Endothelial cell of hepatic sinusoid (primary cell): ENCODE data around the gene ATP8A1.

Experiments used
- in situ Hi-C: cut with HindIII; loops from 2 replicates; pipeline ENCODE4 v1.10.0; 2017; ENCODE audit warnings: low sequenced_read_pairs

Gene ATP8A1

DNA sequence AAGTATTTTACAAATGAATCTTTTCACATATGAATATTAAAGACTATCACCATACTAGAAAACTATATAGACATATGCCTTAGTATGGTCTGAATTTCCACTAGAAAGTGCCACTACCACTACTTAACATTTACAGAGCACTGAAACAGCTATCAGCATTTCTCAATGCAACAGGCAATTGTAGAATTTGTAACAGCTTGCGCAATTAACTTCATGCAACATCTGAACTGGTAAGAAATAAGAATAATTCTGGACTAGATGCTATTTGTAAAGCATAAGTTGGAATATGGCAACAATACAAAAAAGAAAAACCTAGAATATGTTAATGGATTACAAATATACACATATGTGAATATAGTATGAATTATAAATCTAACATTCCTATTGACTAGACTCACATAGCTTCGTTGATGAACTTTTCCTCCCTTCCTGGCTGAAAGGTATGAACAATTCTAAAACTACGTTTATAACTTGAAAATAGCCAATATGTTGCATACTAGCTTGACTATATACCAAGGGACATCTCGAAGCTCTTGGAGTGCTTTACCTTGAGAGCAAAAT lies 82.0 kb downstream of the ATP8A1 start:
- in situ Hi-C loops, result no loop called here

DNA sequence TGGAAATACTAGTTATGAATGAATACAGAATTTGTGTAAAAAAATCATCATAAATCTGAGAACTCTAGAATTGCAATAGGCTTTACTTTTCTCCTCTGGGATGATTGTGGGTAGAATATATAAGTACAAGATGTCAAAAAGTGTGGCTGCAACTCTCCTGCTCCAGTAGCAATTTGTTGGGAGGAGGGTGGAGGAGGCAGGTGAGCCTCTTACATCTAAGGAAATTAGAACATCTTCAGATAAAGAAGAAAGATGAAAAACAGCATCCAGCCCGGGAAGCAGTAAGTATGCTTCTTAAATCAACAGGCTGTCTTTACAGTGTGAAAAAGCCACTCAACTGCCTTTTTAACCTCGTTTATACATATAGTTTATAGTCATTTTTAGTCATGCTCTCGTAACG lies 83.7 kb downstream of the ATP8A1 start:
- in situ Hi-C loops, result no loop called here

DNA sequence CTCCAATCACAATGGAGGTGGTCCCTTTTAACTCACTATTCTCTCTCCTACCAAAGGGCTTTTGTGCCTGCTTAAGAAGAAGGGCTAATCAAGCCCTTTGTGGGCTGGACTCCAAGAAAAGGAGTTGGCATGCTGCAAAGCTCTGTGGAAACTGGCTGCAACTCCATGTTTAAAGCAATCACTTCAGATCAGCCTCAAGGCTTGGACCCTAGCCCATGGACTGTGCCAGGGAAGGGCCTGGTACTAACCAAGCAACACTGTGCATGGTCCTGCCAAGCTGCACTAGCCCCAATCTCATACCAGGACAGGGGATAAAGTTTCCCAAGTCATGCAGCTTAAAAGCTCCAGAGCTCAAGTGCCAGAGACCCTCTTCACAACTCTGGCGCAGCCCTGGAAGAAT lies 86.7 kb downstream of the ATP8A1 start:
- in situ Hi-C loops, result no loop called here

DNA sequence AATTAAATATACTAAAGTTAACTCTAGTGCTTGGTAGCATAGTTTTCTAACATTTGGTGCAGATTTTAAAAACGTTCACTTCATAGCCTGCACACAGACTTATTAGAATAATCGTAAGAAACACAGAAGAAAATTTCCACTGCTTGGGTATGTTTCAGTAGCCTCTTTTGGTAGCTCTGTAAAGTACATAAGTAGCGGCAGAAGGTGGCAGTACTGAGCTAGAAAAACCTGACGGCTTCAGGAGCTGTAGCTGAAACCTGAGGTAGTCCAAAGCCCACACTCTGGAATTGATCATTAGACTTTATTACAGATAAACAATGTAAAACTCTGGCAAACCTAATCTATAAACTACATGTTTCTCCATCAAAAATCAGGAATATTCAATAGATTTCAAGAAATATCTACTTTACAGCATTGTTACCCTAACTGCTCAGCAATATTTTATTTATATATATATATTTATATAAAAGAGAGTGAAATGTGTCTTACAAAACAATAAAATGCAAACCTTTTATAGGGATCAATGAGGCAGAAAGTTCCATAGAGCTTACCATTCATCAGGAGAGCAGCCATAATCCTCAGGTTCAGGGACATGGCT lies 88.2 kb downstream of the ATP8A1 start:
- in situ Hi-C loops, result no loop called here

DNA sequence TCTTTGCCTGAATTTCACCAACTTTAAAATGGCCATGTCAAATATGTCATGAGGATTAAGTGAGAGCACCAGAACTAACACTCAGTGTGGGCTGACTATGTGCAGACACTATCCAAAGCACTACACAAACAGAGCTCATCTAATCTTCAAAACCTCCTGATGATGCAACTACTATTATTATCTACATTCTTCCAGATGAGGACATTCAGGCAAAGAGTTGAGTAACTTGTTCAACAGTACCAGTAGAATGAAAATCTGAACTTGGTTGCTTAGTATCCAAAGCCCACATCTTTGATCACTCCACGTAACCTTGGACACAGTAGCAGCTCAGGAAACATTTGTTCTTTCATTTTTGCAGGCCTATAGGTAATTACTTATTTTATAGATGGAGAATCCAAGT lies 90.1 kb downstream of the ATP8A1 start:
- in situ Hi-C loops, result no loop called here

DNA sequence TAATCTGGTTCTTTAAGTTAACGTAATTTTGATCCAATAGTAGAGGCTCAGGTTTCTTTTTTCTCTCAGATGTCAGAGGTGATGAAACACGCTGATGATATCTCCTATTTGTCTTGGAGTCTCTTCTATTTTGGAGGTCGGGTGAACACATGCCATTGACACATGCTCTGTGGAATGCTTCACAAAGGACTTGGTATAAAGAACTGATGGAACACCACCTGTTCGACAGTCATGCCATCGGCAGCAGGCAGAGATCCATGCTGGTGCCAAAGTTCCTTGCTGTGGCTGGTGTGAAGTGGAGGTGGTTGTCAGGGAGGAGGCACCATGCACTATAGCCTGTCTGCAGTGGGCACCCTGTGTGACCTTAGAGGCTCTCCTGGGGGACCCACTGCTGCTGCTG lies 94.9 kb downstream of the ATP8A1 start:
- in situ Hi-C loops, result no loop called here

DNA sequence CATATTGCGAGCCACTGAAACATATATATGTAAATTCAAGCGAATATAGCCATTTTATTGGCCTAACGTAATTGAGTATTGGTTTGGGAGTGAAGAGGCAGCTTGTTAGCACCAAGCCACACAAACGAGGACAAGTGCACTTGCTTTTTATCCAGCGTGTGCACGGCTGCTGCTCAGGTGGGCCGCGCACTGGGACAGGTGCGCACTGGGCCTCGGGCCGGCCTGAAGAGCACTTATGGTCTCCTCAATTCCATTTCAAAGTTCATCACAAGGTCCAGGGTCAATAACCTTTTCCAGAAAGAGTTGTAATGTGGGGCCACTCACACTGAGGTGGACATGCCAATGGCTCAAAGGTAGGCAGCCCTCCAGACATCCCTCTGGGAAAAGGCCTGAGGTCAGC lies 95.9 kb downstream of the ATP8A1 start:
- in situ Hi-C loops, result no loop called here

DNA sequence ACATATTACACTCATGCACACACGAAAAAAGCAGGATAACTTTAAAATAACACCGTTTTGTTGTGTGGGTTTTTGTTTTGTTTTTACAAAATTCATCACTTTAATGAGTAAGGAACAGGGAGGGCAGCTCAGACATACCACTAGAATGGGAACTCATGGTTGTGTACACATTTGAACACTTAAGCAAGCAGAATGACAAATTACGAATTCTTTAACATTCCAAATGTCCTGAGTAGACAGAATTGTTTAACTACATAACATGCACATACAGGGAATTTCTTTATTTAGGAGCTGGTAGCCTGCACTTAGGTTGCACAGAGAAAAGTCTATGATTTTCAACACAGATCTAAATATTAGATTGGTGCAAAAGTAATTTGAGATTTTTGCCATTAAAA lies 96.4 kb downstream of the ATP8A1 start:
- in situ Hi-C loops, result no loop called here

DNA sequence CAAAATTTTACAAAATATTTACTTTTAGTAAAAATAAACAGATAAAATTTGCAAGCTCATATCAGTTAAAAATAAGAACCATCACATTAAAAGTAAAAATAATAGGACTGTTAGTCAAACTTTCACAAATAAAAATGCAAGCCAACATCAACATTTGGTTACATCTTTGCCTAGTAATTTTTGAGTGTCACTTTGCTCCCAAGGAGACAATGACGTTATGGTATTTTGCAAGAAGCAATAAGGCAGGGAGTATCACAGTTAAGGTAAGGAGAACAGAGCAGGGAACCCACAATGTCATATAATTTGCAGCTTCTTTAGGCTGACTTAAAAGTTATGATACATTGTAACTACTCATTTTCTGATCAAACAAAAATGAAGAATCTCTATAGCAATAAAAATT lies 98.7 kb downstream of the ATP8A1 start:
- in situ Hi-C loops, result no loop called here

DNA sequence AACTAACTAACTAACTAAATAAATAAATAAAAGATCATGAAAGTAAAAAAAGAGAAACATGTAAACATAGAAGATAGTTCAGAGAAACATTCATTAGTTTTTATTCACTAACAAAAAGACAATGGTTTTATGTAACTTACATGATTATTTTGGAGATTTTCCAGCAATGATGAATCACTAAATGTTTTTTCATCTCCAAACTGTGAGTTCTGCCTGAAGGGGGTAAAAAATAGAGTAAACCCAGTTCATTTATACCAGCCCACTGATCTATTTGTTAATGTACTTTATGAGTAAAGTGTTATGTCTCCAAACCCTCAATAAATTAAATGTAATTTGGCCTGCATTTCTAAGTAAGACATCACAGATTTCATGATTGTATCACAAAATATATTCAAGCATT lies 101.1 kb downstream of the ATP8A1 start:
- in situ Hi-C loops, result no loop called here

DNA sequence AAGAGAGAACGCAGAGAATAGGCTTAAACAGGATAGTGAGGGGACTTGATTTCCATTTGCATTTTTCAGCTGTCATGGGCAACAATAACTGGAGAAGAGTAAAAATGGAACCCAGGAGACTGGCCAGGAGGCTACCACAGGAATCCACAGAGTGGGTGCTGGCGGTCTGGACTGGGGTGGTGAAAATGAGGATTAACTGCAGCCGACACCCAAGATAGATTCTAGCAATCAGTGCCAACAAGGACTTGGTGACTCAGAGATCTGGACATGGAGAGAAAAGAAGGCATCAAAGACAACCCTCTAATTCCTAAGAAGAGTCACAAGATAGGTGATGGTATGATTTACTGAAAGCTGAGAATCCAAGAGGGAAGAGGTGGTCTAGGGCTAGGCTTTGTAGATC lies 102.8 kb downstream of the ATP8A1 start:
- in situ Hi-C loops, result no loop called here

DNA sequence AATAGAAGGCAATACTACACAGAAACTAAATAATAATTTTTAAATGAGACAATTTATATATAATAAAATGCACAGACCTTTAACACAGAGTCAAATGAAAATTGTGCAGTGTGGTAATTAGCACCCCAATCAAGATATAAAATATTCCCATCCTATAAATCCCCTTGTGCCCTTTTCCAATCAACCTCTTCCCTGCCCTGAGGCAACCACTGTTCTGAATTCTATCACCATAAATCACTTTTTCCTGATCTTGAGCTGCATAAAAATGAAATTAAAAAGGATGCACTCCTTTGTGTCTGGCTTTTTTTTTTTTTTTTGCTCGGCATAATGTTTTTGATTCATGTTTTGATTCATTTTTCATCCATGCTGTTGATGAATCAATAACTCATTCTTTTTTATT lies 107.0 kb downstream of the ATP8A1 start:
- in situ Hi-C loops, result no loop called here

DNA sequence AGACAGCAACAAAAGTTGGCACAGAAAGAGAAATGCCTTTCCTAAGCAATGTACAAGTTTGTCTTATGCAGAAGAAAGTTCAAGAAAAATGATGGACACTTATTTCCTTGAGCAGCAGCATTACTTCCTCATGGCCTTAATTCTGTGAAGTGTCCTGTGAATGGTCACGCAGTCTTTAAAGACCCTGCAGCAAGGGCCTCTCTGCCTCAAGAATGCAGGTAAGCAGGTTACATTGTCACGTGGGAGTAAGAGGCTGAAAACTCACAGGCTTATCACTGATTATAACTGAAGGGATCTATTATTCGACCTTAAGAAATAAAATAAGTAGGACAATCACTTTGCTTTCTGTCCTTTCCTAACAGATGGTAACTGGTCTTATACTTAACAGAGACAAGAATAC lies 109.1 kb downstream of the ATP8A1 start:
- in situ Hi-C loops, result no loop called here

DNA sequence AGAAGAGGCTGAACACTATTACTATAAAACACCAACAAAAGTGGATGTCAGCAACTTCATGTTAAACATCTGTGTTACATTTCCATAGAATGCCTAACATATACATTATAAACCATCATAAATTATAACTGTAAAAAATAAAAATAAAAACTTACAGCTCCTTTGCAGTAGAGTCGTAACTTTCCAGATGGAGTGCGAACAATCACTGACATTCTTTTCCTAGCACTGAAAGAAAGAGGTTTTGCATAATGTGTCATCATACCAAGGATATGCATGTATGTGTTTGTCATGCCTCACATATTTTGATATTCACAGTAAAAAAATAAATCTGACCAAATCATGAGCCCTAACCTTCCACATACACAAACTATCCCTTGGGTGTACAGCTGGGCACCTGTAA lies 113.1 kb downstream of the ATP8A1 start:
- in situ Hi-C loops, result no loop called here

DNA sequence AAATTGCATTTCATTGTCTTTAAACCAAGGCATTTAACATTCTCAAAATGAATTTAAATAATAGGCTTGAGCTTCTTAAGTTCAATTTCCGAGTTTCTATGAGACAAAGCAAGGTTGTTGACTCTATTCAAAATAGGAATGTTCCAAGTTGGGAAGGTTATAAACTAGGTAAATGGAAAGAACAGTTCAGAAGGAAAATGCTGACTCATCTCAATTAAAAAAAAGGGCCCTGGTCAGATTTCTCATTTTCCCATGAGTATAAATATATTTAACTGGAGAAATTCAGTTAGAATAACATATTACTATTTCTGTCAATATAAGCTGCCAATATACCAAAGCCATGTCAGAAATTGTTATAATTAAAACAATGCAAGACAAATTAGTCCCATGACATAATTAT lies 113.8 kb downstream of the ATP8A1 start:
- in situ Hi-C loops, result no loop called here

DNA sequence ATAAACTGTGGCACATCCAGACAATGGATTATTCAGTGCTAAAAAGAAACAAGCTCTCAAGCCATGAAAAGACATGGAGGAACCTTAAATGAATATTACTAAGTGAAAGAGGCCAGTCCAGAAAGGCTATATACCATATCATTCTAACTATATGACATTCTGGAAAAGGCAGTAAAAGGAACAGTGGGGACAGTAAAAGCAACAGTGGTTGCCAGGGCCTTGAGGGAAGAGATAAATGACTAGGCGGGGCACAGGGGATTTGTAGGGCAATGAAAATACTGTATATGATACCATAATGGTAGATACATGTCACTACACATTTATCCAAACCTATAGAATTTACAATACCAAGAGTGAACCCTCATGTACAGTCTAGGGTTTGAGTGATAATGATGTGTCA lies 115.3 kb downstream of the ATP8A1 start:
- in situ Hi-C loops, result no loop called here

DNA sequence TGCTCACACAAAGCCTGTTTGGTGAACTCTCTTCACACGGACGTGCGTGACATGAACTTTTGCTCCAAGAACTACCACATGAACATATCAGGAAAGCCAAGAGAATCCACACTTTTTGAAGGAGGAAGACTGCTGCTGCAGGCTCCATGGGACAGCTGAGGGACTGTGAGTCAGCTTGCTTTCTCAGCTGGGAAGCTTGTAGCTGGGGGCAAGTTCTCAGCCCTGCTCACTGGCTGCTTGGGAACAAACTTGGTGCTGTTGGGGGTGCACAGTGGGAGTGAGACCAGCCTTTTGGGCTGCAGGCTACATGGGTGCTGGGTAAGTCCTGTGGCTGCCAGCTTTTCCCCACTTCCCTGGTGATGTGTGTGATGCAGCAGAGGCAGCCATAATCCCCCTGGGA lies 123.9 kb downstream of the ATP8A1 start:
- in situ Hi-C loops, result no loop called here

DNA sequence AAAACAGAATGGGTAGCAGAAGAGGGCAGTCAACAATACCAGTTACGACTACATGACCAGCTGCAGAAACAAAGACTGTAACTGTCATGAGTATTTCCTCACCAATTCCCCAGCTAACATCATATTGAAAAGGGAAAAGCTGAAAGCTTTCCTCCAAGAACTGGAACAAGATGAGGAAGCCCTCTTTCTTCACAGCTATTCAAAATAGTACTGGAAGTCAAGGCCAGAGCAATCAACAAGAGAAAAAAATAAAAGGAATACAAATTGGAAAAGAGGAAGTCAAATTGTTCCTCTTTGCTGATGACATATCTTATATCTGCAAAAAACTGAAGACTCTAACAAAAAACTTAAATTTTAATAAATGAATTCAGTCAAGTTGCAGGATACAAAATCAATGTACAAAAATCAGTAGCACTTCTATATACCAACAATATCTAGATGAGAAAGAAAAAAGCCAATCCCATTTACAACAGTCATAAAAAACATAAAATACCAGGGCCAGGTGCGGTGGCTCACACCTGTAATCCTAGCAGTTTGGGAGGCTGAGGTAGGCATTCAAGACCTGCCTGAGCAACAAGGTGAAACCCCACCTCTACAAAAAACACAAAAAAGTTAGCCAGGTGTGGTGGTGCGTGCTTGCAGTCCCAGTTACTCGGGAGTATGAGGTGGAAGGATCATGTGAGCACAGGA lies 125.4 kb downstream of the ATP8A1 start:
- in situ Hi-C loops, result no loop called here

DNA sequence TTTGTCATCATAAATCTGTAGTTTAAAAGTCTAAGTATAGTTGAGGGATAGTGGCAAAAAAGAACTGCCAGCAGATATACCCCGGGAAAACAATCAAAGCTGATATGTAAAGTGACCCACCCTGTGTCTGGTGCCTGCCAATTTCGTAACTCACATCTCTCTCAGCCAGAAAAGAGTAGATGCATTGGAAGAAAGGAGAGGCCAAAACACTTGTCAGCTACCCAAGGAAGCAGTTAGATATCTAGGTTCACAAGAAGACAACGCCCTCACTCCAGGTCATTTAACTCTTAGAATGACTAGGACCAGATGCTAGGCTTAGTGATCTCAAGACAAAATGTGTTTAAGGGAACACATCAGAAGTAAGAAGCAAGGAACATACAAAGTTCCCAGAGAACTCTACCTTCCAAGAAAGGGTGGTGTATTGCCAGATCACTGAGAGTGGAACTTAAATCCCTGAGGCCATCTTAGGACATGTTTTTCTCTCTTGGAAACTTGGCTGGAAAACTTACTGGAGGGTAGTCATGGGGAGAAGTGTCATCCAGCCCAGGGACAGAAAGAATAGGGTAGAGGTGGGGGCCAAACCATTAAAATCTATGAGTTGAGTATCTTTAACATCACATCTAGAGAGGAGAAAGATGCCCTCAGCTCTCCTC lies 133.7 kb downstream of the ATP8A1 start:
- in situ Hi-C loops, result loop anchor here (25.0 kb wide), 1 partner anchor 261 kb away; no protein-coding TSS in a partner anchor

DNA sequence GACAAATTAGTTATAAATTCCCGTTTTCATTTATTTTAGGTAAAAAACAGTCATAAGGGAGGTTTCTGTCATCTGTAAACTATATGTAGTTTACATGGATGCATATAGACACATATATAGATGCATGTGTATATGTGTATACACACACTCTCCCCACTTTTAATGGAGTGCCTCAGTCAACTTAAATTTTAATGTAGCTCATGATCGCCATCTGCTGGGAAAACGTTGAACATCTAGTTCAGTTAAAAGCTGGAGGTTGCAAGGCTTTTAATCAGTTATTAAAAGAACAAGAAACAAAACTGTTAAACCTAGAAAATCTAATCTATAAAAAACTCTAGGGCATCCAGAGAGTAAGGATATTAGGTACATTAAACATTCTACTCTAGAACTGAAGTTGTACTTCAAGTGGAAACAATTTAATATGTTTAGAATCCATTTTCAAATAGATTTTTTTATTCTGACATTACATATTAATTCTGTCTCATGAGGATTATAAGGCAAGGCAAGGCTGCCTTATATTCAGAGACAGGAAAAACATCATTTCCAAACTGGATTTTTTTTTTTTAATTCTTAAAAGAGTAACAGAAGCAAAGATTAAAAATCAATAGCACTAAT lies 137.0 kb downstream of the ATP8A1 start:
- in situ Hi-C loops, result loop anchor here (25.0 kb wide), 1 partner anchor 258 kb away; no protein-coding TSS in a partner anchor

DNA sequence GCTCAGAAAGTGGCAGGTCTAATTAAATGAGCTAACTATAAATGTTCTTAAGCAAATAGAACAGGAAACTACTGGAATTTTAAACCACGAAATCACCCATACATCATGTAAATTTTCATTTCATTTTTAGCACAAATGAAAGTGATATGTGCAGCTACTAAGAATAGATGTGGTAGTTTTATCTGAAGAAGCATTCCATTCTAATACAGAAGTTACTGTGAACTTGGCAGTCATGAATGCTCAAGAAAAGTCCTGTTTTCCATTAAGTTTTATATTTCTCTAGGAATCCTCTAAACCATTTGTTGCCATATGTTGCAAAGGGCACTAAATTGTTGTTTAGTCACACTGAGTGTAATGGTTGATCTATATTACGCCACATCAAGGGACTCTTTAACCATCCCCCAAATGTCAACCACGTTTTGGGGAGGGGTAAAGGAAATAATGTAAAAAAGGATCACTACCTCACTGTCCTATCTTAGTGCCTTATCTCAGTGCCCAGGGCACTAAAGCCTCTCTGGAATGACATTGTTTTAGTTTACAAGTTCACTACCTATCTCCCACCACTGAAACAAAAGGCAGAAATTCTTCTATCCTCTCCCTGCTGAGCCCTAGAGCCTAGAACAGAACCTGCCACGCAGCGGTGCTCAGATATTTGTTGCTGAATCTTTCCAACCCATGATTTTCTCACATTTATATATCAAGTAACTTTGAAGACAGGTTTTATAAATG lies 141.6 kb downstream of the ATP8A1 start:
- in situ Hi-C loops, result loop anchor here (25.0 kb wide), 1 partner anchor 253 kb away; no protein-coding TSS in a partner anchor
